HCT116 (cell line): Measurements from ENCODE around the gene FSD1L. TPM values are rescaled to one million over a fixed set of nuclear protein-coding genes. Genes with fewer than 3 reads are reported as not detected.

Source experiments
- ATAC-seq: fragments of 200-7000 bp; cut with Tn5 transposase; 2 replicates; pipeline ENCODE4 v1.9.1; 2020; ENCODE audit warnings: mild to moderate bottlenecking, moderate library complexity
- BruUV-seq: library from RNA; stranded (reverse); fragments of 400-500 nt; replicated peaks from 2 replicates; lab custom pipeline; 2021; lab: Mats Ljungman, UMichigan
- CTCF ChIA-PET: fragments of 300-600 bp; sonication (Branson Sonifier 250); formaldehyde crosslinking; loops from one replicate; lab custom pipeline; 2021; ENCODE audit warnings: antibody characterized with exemption; lab: Charles Lee
- POLR2A ChIA-PET: fragments of 300-600, 350-600 bp; sonication (Branson Sonifier 250); formaldehyde crosslinking; loops from one replicate; lab custom pipeline; 2021; ENCODE audit warnings: antibody characterized with exemption; lab: Charles Lee
- RAD21 ChIA-PET, 2 experiments: fragments of 300-600 bp; sonication (Branson Sonifier 250); formaldehyde crosslinking; loops; one replicate each; lab custom pipeline; 2023; ENCODE audit warnings: low total read pairs in 2 of 2; ENCODE audit not compliant: uncharacterized antibody in 2 of 2, unreplicated experiment in 2 of 2, low non-redundant PET in 1 of 2; lab: Charles Lee
- DNase-seq: peaks from one replicate; pipeline ENCODE4 v3.0.0-alpha.2; 2010; ENCODE audit warnings: low read depth, low spot score
- H2AFZ ChIP-seq: fragments of 200-600 bp; shearing (Covaris generic), sonication (generic); 2 replicates; pipeline ENCODE4 v1.6.1; 2017; ENCODE audit warnings: low read depth, mixed run types, mixed read lengths, antibody characterized with exemption, low read length; ENCODE audit not compliant: poor library complexity, severe bottlenecking
- H3K27ac ChIP-seq: 2 replicates; pipeline ENCODE4 v1.5.1; 2012; ENCODE audit warnings: low read depth, low read length
- H3K27me3 ChIP-seq: fragments of 200-600 bp; sonication (generic); 2 replicates; pipeline ENCODE4 v1.6.1; 2016; ENCODE audit warnings: mixed run types, low read length, mixed read lengths; ENCODE audit not compliant: insufficient read depth
- H3K36me3 ChIP-seq, 2 experiments: fragments of 200-500 bp in 1 of 2; fragments of 200-600 bp in 1 of 2; sonication (Bioruptor generic) in 1 of 2; sonication (generic) in 1 of 2; 2 replicates each; pipeline versions ENCODE4 v1.5.1 to v1.6.1; 2014 to 2016; ENCODE audit warnings: low read length in 2 of 2, inconsistent platforms in 1 of 2, mixed read lengths in 1 of 2, mixed run types in 1 of 2; ENCODE audit not compliant: insufficient read depth in 2 of 2, control insufficient read depth in 1 of 2
- H3K4me1 ChIP-seq, 2 experiments: fragments of 200-600 bp in 1 of 2; sonication (generic) in 1 of 2; 2 replicates each; pipeline versions ENCODE4 v1.5.1 to v1.6.1; 2012 to 2017; ENCODE audit warnings: low read length in 2 of 2, inconsistent platforms in 1 of 2, mild to moderate bottlenecking in 1 of 2, mixed read lengths in 1 of 2, mixed run types in 1 of 2, moderate library complexity in 1 of 2; ENCODE audit not compliant: insufficient read depth in 2 of 2, control insufficient read depth in 1 of 2
- H3K4me2 ChIP-seq: fragments of 200-600 bp; sonication (generic); 2 replicates; pipeline ENCODE4 v1.6.1; 2017; ENCODE audit warnings: mixed run types, low read length, mixed read lengths
- H3K4me3 ChIP-seq, 2 experiments: fragments of 200-600 bp in 1 of 2; sonication (generic) in 1 of 2; replicated peaks in 1 of 2; 2 replicates each; pipeline ENCODE4 v1.5.1; 2011 to 2016; ENCODE audit warnings: low read length in 2 of 2, control low read depth in 1 of 2, low read depth in 1 of 2, mild to moderate bottlenecking in 1 of 2, mixed read lengths in 1 of 2, mixed run types in 1 of 2
- H3K79me2 ChIP-seq: fragments of 200-600 bp; sonication (generic); 2 replicates; pipeline ENCODE4 v1.6.1; 2017; ENCODE audit warnings: mild to moderate bottlenecking, mixed run types, low read length, moderate library complexity, mixed read lengths; ENCODE audit not compliant: insufficient read depth
- H3K9ac ChIP-seq: fragments of 200-600 bp; sonication (generic); 2 replicates; pipeline ENCODE4 v1.6.1; 2016; ENCODE audit warnings: low read length, mixed read lengths
- H3K9me2 ChIP-seq: fragments of 200-600 bp; sonication (generic), shearing (Covaris generic); 2 replicates; pipeline ENCODE4 v1.6.1; 2017; ENCODE audit warnings: mixed run types, mild to moderate bottlenecking, moderate library complexity; ENCODE audit not compliant: insufficient read depth
- H3K9me3 ChIP-seq, 2 experiments: fragments of 200-500 bp in 1 of 2; fragments of 200-600 bp in 1 of 2; sonication (Bioruptor generic) in 1 of 2; sonication (generic) in 1 of 2; 2 replicates each; pipeline ENCODE4 v1.6.1; 2014 to 2017; ENCODE audit warnings: low read length in 2 of 2, mixed read lengths in 2 of 2, inconsistent platforms in 1 of 2, low read depth in 1 of 2, mild to moderate bottlenecking in 1 of 2, mixed run types in 1 of 2, moderate library complexity in 1 of 2; ENCODE audit not compliant: control insufficient read depth in 1 of 2, insufficient read depth in 1 of 2
- H4K20me1 ChIP-seq: fragments of 200-600 bp; sonication (generic), shearing (Covaris generic); 2 replicates; pipeline ENCODE4 v1.6.1; 2017; ENCODE audit warnings: mixed run types, mild to moderate bottlenecking, moderate library complexity; ENCODE audit not compliant: insufficient read depth
- CBX3 ChIP-seq: IDR thresholded peaks from 2 replicates; pipeline ENCODE4 v1.6.1; 2012; ENCODE audit warnings: low read depth
- CEBPB ChIP-seq: IDR thresholded peaks from 2 replicates; pipeline ENCODE4 v1.6.1; 2012; ENCODE audit warnings: low read depth
- CTCF ChIP-seq, 3 experiments: fragments of 200-600 bp in 1 of 3; sonication (generic) in 1 of 3; IDR thresholded peaks in 2 of 3; conservative IDR thresholded peaks in 1 of 3; 2 replicates each; pipeline ENCODE4 v1.5.1; 2012 to 2017; ENCODE audit warnings: low read depth in 2 of 3, low read length in 2 of 3, antibody characterized with exemption in 1 of 3, borderline replicate concordance in 1 of 3, control low read depth in 1 of 3, mild to moderate bottlenecking in 1 of 3, mixed read lengths in 1 of 3, mixed run types in 1 of 3, moderate library complexity in 1 of 3; ENCODE audit not compliant: insufficient read depth in 1 of 3
- EZH2phosphoT487 ChIP-seq: fragments of 200-600 bp; IDR thresholded peaks from 2 replicates; pipeline ENCODE4 v1.6.1; 2018; ENCODE audit warnings: antibody characterized with exemption, borderline replicate concordance
- FOSL1 ChIP-seq: IDR thresholded peaks from 2 replicates; pipeline ENCODE4 v1.6.1; 2012; ENCODE audit warnings: low read depth
- JUND ChIP-seq: IDR thresholded peaks from 2 replicates; pipeline ENCODE4 v1.6.1; 2012
- POLR2A ChIP-seq: IDR thresholded peaks from 2 replicates; pipeline ENCODE4 v1.7.0; 2011; ENCODE audit warnings: borderline replicate concordance; ENCODE audit not compliant: insufficient read depth, insufficient read length; ENCODE audit errors: extremely low read depth
- RAD21 ChIP-seq: IDR thresholded peaks from 2 replicates; pipeline ENCODE4 v1.6.1; 2012; ENCODE audit warnings: low read depth, mild to moderate bottlenecking
- SIN3A ChIP-seq: IDR thresholded peaks from 2 replicates; pipeline ENCODE4 v1.6.1; 2012; ENCODE audit warnings: low read depth
- SP1 ChIP-seq: IDR thresholded peaks from 2 replicates; pipeline ENCODE4 v1.6.1; 2012; ENCODE audit warnings: low read depth
- SRF ChIP-seq: IDR thresholded peaks from 2 replicates; pipeline ENCODE4 v1.6.1; 2012; ENCODE audit warnings: low read depth
- TCF7L2 ChIP-seq: IDR thresholded peaks from 2 replicates; pipeline ENCODE4 v1.7.0; 2011; ENCODE audit warnings: borderline replicate concordance, inconsistent platforms; ENCODE audit not compliant: insufficient read depth, insufficient read length; ENCODE audit errors: extremely low read depth
- ZBTB33 ChIP-seq: IDR thresholded peaks from 2 replicates; pipeline ENCODE4 v1.6.1; 2011; ENCODE audit warnings: mild to moderate bottlenecking, low read length, moderate library complexity; ENCODE audit not compliant: insufficient replicate concordance; ENCODE audit errors: extremely low read depth
- ZFX ChIP-seq: fragments of 450-650 bp; IDR thresholded peaks from 2 replicates; pipeline ENCODE4 v1.6.1; 2017
- intact Hi-C: fragments of 100-400 bp; cut with micrococcal nuclease; formaldehyde crosslinking; loops from 2 replicates; pipeline ENCODE4 v1.10.0; 2022
- total RNA-seq: library from RNA; stranded (reverse); gene quantifications from one replicate; pipeline ENCODE4 v1.2.1, GENCODE V29; 2021; ENCODE audit not compliant: unreplicated experiment
- TF ChIP-seq, protein P1 (sequence below): IDR thresholded peaks from 2 replicates; pipeline ENCODE4 v1.6.1; 2012
- TF ChIP-seq, protein P2 (sequence below): IDR thresholded peaks from 2 replicates; pipeline ENCODE4 v1.6.1; 2012; ENCODE audit warnings: low read depth

The FSD1L gene
- total RNA-seq, 1 experiment from 2014 or later: 5.5 TPM

GRCh38 chr9:105399117-105399516 is 48.7 kb upstream of the FSD1L start:
- H3K36me3 ChIP-seq: no peaks in the 10 kb centered on the region
- DNase-seq: no peak
- ATAC-seq: no peak
- no peak overlapping the region for H3K4me2 ChIP-seq
- no peak overlapping the region for H3K27ac ChIP-seq
- no peak overlapping the region for H3K9ac ChIP-seq
- intact Hi-C loops: no loop called here
- no peaks in the 10 kb centered on the region for H3K27me3 ChIP-seq
- H3K9me2 ChIP-seq: no peaks in the 10 kb centered on the region
- no TSS peak for BruUV-seq
- ChIA-PET CTCF (no interaction called here), POLR2A (no interaction called here), RAD21 (no interaction called here)
- H3K4me3 ChIP-seq: no peak overlapping the region
- no peaks in the 10 kb centered on the region for H3K4me1 ChIP-seq
- H4K20me1 ChIP-seq: no peaks in the 10 kb centered on the region
- no peaks in the 10 kb centered on the region for H3K9me3 ChIP-seq
- no peak overlapping the region for H2AFZ ChIP-seq
- no peaks in the 10 kb centered on the region for H3K79me2 ChIP-seq
- TF ChIP-seq CBX3: no peak
- no peak for TF ChIP-seq RAD21
- no peak for TF ChIP-seq CEBPB
- TF ChIP-seq ZBTB33: no peak
- TF ChIP-seq FOSL1: no peak
- no peak for TF ChIP-seq SRF
- no peak for TF ChIP-seq CTCF (IDR thresholded peaks at IDR 0.05 in 2 of 3, conservative IDR thresholded peaks at IDR 0.05 in 1 of 3; ENCODE audit: borderline replicate concordance in 1 of 3, insufficient read depth in 1 of 3, low read depth in 2 of 3, low read length in 2 of 3)
- TF ChIP-seq TCF7L2: no peak
- no peak for TF ChIP-seq EZH2phosphoT487
- TF ChIP-seq, protein P1, sequence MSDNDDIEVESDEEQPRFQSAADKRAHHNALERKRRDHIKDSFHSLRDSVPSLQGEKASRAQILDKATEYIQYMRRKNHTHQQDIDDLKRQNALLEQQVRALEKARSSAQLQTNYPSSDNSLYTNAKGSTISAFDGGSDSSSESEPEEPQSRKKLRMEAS: no peak
- TF ChIP-seq, protein P2, sequence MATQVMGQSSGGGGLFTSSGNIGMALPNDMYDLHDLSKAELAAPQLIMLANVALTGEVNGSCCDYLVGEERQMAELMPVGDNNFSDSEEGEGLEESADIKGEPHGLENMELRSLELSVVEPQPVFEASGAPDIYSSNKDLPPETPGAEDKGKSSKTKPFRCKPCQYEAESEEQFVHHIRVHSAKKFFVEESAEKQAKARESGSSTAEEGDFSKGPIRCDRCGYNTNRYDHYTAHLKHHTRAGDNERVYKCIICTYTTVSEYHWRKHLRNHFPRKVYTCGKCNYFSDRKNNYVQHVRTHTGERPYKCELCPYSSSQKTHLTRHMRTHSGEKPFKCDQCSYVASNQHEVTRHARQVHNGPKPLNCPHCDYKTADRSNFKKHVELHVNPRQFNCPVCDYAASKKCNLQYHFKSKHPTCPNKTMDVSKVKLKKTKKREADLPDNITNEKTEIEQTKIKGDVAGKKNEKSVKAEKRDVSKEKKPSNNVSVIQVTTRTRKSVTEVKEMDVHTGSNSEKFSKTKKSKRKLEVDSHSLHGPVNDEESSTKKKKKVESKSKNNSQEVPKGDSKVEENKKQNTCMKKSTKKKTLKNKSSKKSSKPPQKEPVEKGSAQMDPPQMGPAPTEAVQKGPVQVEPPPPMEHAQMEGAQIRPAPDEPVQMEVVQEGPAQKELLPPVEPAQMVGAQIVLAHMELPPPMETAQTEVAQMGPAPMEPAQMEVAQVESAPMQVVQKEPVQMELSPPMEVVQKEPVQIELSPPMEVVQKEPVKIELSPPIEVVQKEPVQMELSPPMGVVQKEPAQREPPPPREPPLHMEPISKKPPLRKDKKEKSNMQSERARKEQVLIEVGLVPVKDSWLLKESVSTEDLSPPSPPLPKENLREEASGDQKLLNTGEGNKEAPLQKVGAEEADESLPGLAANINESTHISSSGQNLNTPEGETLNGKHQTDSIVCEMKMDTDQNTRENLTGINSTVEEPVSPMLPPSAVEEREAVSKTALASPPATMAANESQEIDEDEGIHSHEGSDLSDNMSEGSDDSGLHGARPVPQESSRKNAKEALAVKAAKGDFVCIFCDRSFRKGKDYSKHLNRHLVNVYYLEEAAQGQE: no peak
- TF ChIP-seq SIN3A: no peak
- TF ChIP-seq SP1: no peak
- TF ChIP-seq JUND: no peak
- no peak for TF ChIP-seq ZFX
- no peak for TF ChIP-seq POLR2A
